ENCODE results near the gene FGG. TPM values are rescaled to one million over a fixed set of nuclear protein-coding genes. Genes with fewer than 3 reads are reported as not detected.

FGG gene
- total and polyA plus RNA-seq, 2 of the 13 experiments (the other 11 are each of a cell fraction or from before 2014, with no cell fraction given), result 1,037 to 2,423 TPM

GRCh38 chr4:154611833-154612232, 623 bp downstream of the FGG start:
- intact Hi-C loops (cut with micrococcal nuclease; ENCODE audit: unreplicated experiment), result loop anchor here (2.0 kb wide), 1 partner anchor 13 kb away; no protein-coding TSS in a partner anchor
- H3K9ac ChIP-seq (ENCODE audit: insufficient read depth, low read depth, low read length), result peak overlapping the region; percentile 72
- FAIRE-seq (no peak), ATAC-seq (no peak), DNase-seq (ENCODE audit: low spot score) (no peak)
- H3K4me2 ChIP-seq (ENCODE audit: low read depth, low read length), result peak overlapping the region; percentile 73
- ChIA-PET CTCF (ENCODE audit: low intra/inter-chr PET ratio, low total read pairs) (no interaction called here), POLR2A (interaction anchor here (1.0 to 15.2 kb wide), 12 partner anchors 9 to 62 kb away, joined by 4 to 468 read pairs (median 19); partner anchors contain the start of genes FGA, FGB and PLRG1)
- peaks cover 72% of the 10 kb centered on the region for H3K4me1 ChIP-seq (ENCODE audit: insufficient read depth, low read length)
- peak overlapping the region; percentile 67 to 74 (median 67); a peak in 5 of 6 replicates for H3K4me3 ChIP-seq (replicated peaks in 1 of 3; ENCODE audit: insufficient read depth in 1 of 3, low read depth in 2 of 3, low read length in 3 of 3)
- H3K36me3 ChIP-seq (replicated peaks in 1 of 2; ENCODE audit: control insufficient read depth in 1 of 2, insufficient read depth in 2 of 2, low read length in 2 of 2), result peaks cover 2 to 29% of the 10 kb centered on the region in 2 experiments; a peak in 4 of 5 replicates
- TF ChIP-seq MBD4 (IDR thresholded peaks at IDR 0.05; ENCODE audit: borderline replicate concordance, low read length) (0 out of 2 replicates have a peak, but pooled peaks have one; percentile 45), DZIP1 (CRISPR knock-in tag; IDR thresholded peaks at IDR 0.05) (no peak), ZNF253 (CRISPR knock-in tag; IDR thresholded peaks at IDR 0.05; ENCODE audit: borderline replicate concordance) (no peak), GABPB1 (CRISPR knock-in tag; IDR thresholded peaks at IDR 0.05) (no peak), ZNF556 (CRISPR knock-in tag; IDR thresholded peaks at IDR 0.05; ENCODE audit: borderline replicate concordance) (0 out of 2 replicates have a peak, but pooled peaks have one; percentile 2), ARID2 (CRISPR knock-in tag; IDR thresholded peaks at IDR 0.05; ENCODE audit: borderline replicate concordance) (0 out of 2 replicates have a peak, but pooled peaks have one; percentile 24), CBFB (CRISPR knock-in tag; IDR thresholded peaks at IDR 0.05) (no peak), RFXANK (CRISPR knock-in tag; IDR thresholded peaks at IDR 0.05) (no peak), RBFOX2 (IDR thresholded peaks at IDR 0.05; ENCODE audit: low read depth, low read length) (peak; percentile 30), MAFK (conservative IDR thresholded peaks at IDR 0.05 in 1 of 2, IDR thresholded peaks at IDR 0.05 in 1 of 2; ENCODE audit: low read length in 2 of 2) (peak; percentile 23 to 51; a peak in 3 of 4 replicates), ZFP36L1 (CRISPR knock-in tag; IDR thresholded peaks at IDR 0.05) (no peak), IRX3 (CRISPR knock-in tag; IDR thresholded peaks at IDR 0.05; ENCODE audit: borderline replicate concordance, low read depth) (0 out of 2 replicates have a peak, but pooled peaks have one; percentile 5), ZNF280D (CRISPR knock-in tag; IDR thresholded peaks at IDR 0.05) (no peak), DR1 (CRISPR knock-in tag; IDR thresholded peaks at IDR 0.05) (no peak), MAFF (IDR thresholded peaks at IDR 0.05; ENCODE audit: low read depth, low read length) (peak; percentile 52; the same call in 1 of the 2 replicates), ZBTB8A (CRISPR knock-in tag; IDR thresholded peaks at IDR 0.05; ENCODE audit: borderline replicate concordance, low read depth) (0 out of 2 replicates have a peak, but pooled peaks have one; percentile 16)
- in situ Hi-C loops (cut with HindIII; ENCODE audit: extremely low pct_ligation_motif_present, low pct_unique_long_range_greater_than_20kb), result no loop called here
- 4% methylated on average over 1 of the region's 1 CpG for WGBS (ENCODE audit: low lambda C conversion rate)
- BruUV-seq (replicated peaks), result TSS peak; percentile 67
- H3K27me3 ChIP-seq (ENCODE audit: control insufficient read depth in 1 of 2, insufficient read depth in 2 of 2, low read length in 2 of 2), result no peaks in the 10 kb centered on the region
- peaks cover 45% of the 10 kb centered on the region for H3K79me2 ChIP-seq (ENCODE audit: insufficient read depth, low read length)
- no peak overlapping the region for H2AFZ ChIP-seq (ENCODE audit: low read length)
- no peaks in the 10 kb centered on the region for H4K20me1 ChIP-seq (ENCODE audit: insufficient read depth, low read length)
- H3K9me3 ChIP-seq (ENCODE audit: low read length), result no peaks in the 10 kb centered on the region
- H3K27ac ChIP-seq (ENCODE audit: extremely low read length, insufficient read depth, low read length), result peak overlapping the region; percentile 78

All from HepG2 (cell line).